Measurements from ENCODE around the gene PRKACB.

The PRKACB gene

GRCh38 chr1:84159533-84160240, 15.6 kb downstream of the PRKACB start:
- no peak for DNase-seq

GRCh38 chr1:84162295-84162694, 18.2 kb downstream of the PRKACB start:
- DNase-seq, result no peak

- DNase-seq, result no peak
These were observed 19.3 kb downstream of the PRKACB start for GRCh38 chr1:84163123-84163931.

DNA sequence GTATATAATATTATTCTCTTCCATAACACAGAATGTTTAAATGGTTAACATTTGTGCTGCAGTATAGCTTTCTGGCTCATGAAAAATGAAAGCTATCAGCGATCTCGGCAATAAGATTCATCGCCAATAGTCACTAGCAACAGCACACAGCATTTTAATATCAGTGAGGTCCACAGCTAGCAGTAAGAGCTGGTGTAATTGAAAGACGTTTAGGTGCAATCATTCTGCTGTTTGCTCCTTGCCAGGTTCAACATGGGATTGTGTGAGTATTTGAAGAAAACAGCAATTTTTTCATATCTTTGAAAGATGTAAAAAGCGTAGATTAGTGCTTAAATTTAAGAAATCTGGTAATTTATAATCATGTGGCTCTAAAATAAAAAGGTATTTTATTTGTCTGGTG, 20.1 kb downstream of the PRKACB start:
- peak; percentile 25 for DNase-seq

DNA sequence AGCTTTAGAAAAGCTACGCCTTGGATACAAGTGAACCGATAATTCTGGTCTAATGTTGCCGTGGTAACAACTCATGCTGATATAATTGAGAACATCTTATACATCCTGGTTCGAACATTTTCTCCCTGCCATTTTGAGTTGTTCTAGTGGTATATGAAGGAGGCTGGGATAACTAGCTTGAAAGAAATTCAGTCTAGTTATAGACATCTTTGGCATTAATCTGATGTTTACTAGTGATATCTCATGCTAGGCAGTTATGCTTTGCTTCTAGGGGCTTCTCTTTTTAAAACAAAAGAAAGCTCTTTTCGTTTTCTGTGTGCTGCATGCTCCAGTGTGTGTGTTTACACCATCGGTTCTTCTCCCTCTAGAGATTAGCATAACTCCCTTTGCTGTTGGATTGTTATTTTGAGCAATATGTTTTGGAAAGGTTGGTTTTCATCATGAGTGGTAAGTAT, 20.5 kb downstream of the PRKACB start:
- DNase-seq, result no peak

DNA sequence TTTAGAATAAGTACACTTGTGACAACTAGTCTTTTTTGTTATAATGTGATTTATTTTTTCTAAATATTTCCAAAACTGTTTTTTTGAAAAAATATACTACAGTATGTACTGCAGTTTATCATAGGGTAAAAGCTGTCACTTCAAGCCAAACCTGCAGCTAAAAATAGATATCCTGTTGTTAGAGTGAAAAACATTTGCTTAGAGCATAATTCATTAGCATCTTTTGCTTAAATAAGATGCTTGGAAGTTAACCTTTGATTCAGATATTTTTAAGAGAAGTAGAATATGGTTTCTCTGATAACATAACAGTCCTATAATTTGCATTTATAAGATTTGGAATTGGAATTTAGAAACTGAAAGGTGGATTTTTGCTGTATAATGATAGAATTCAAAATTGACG, 21.5 kb downstream of the PRKACB start:
- no peak for DNase-seq

GRCh38 chr1:84166797-84167196, 22.7 kb downstream of the PRKACB start:
- DNase-seq, result no peak

- DNase-seq, result no peak
These were observed 24.7 kb downstream of the PRKACB start for GRCh38 chr1:84168783-84169182.

GRCh38 chr1:84170171-84170570, 26.1 kb downstream of the PRKACB start:
- no peak for DNase-seq

GRCh38 chr1:84171481-84171880, 27.4 kb downstream of the PRKACB start:
- no peak for DNase-seq

GRCh38 chr1:84174051-84174556, 30.0 kb downstream of the PRKACB start:
- DNase-seq, result no peak

- no peak for DNase-seq
These were observed 37.4 kb downstream of the PRKACB start for GRCh38 chr1:84181350-84182005.

DNA sequence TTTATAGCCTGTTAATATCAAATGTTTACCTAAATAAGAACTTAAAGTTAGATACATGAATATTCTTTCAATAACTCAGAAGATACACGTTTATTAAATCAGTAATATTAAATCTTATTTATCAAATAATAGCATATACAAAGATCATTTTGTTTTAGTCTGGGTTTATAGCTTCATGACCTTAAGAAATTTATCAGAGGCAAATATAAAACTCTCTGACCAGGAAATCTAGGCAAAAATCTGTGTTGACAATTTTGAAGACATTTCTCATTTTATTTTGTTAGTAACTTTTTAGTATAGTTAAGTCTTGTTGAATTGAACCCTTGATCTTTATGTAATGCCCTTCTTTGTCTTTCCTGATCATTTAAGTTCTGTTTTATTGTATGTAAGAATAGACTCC, 46.4 kb downstream of the PRKACB start:
- DNase-seq, result no peak

- DNase-seq, result no peak
These were observed 48.6 kb downstream of the PRKACB start for GRCh38 chr1:84192681-84193080.

GRCh38 chr1:84198832-84199231, 54.8 kb downstream of the PRKACB start:
- DNase-seq, result no peak

DNA sequence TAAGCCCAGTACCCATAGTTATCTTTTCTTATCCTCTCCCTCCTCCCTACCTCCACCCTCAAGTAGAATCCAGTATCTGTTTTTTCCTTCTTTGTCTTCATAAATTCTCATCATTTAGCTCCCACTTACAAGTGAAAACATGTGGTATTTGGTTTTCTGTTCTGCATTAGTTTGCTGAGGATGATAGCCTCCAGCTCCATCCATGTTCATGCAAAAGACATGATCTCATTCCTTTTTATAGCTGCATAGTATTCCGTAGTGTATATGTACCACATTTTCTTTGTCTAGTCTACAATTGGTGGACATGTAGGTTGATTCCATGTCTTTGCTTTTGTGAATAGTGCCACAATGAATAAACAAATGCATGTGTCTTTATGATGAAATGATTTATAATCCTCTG, 55.2 kb downstream of the PRKACB start:
- DNase-seq, result no peak

GRCh38 chr1:84202126-84202525, 58.1 kb downstream of the PRKACB start:
- no peak for DNase-seq

GRCh38 chr1:84206375-84206774, 62.3 kb downstream of the PRKACB start:
- DNase-seq, result no peak

GRCh38 chr1:84208935-84209334, 64.9 kb downstream of the PRKACB start:
- no peak for DNase-seq

DNA sequence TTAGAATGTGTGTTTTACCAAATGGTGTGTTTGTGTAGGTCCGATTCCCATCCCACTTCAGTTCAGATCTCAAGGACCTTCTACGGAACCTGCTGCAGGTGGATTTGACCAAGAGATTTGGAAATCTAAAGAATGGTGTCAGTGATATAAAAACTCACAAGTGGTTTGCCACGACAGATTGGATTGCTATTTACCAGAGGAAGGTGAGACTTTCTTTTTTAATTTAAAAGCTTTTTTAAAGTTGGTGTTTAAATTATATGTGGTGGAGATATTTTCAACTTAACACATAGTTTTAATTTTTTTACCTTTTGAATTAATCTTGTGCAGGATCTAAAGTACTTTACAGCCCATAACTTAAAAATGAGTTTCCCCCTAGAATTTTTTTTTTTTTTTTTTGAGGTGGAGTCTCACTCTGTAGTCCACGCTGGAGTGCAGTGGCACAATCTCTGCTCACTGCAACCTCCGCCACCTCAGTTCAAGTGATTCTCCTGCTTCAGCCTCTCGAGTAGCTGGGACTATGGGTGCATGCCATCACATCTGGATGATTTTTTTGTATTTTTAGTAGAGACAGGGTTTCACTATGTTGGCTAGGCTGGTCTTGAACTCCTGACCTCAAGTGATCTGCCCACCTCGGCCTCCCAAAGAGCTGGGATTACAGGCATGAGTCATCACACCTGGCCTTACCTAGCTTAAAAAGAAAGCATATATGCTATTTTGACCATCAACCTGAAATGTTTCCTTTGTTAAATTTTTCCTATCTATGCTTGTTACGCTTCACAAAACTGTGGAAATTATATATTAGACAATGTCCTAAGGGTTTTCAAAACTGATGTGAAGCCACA, 70.3 kb downstream of the PRKACB start:
- DNase-seq, result no peak

DNA sequence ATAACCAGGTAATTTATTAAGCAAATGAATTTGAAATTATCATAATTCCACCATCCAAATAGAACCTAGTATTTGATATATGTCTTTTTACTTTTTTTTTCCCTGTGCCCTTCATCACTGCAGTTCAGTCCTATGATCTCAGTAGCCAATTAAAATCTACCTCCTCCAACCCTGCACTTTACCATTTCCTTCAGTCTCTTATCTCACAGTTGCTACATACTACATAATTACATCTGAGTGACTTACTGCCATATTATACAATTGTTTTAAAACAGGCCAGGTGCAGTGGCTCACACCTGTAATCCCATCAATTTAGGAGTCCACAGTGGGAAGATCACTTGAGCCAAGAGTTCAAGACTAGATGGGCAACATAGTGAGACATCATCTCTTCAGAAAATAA, 73.2 kb downstream of the PRKACB start:
- no peak for DNase-seq

GRCh38 chr1:84223751-84224432, 79.8 kb downstream of the PRKACB start:
- no peak for DNase-seq

Data from NCI-H1436 (cell line).